H4 (cell line): ENCODE results near the gene SLC10A3. TPM values are rescaled to one million over a fixed set of nuclear protein-coding genes. Genes with fewer than 3 reads are reported as not detected.

Experiments used
- DNase-seq: peaks from one replicate; pipeline ENCODE4 v3.0.0-alpha.2; 2015; ENCODE audit warnings: low spot score
- total RNA-seq: library from RNA; depleted of rRNA; stranded (reverse); fragments of >200 nt; shearing (Covaris generic); gene quantifications from 2 replicates; pipeline ENCODE4 v1.2.3, GENCODE V29; 2014

Gene SLC10A3
- total RNA-seq, 1 experiment from 2014 or later: 20.0 TPM

DNA sequence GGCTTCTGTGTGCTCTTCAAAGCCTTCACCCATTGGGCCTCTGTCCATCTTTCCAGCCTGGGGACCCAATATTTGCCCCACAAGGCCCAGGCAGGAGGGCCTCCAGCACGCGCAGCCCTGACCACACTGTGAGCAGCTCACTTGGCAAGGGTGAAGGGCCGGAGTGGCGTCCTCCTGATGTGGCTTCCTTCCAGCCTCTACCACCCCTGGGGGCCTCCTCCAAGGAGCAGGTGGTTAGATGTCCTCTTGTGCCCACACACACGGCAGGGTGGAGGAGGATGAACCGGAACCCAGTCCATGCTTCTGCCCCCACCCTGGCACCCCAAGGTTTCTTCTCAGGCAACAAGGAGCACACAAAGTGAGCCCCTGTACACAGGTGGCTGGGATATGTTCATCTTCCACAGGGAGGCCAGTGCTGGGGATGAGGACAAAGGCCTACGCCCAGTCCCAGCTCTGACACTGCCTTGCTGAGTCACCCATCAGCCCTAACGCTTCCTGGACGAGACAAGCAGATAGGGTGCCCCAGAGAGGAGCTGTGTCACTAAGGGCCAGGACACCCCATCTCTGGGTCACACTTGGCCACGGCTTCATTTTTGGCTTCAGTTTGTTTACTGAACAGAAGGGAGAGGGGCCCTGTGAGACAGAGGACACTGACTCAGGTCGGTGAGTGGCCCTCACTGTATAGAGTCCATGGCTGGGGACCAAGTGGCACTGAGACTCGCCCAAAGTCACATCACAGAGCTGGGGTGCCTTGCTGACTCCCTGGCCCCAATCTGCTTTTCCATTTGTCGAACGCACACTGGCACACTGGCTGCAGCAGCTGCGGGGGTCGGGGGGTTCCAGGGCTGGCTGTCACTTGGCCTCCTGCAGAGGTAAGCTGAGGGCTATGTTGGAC lies 5.9 kb downstream of the SLC10A3 start:
- no peak for DNase-seq

DNA sequence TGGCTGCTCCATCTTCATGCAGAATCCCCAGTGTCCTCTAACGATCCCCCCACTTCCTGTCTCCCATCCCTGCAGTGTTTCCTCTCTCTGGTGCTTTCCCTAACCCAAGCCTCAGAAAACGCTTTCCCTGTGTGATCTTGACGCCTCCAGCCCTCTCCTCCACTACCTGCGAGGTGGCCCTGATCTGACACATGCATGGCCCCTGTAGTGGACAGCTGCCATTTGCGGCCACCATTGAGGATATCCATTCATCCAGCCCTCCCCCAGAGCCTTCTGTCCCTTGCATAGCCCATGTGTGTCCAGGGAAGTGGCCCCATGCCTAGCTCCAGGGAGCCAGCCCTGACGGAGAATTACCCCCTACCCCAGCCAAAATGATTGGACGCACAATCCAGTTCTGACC lies 7.1 kb downstream of the SLC10A3 start:
- no peak for DNase-seq

DNA sequence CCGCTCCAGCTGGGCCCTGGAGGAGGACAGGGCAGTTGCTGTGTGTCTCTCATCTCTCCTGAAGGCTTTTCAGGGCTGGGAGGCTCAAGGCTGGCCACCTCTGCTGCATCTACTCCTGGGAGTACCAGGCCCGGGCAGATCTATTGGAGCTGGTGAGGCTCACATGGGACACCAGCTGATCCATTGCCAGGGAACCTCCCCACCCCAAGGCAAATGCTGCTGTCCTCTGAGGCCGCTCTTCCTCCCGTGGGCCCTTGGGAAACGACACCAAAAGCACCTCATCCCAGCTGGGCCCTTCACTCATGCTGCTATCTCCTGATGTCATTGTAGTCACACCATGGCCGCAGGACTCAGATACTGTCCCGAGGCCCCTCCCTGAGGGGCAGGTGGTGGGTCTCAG lies 7.6 kb downstream of the SLC10A3 start:
- DNase-seq: no peak

DNA sequence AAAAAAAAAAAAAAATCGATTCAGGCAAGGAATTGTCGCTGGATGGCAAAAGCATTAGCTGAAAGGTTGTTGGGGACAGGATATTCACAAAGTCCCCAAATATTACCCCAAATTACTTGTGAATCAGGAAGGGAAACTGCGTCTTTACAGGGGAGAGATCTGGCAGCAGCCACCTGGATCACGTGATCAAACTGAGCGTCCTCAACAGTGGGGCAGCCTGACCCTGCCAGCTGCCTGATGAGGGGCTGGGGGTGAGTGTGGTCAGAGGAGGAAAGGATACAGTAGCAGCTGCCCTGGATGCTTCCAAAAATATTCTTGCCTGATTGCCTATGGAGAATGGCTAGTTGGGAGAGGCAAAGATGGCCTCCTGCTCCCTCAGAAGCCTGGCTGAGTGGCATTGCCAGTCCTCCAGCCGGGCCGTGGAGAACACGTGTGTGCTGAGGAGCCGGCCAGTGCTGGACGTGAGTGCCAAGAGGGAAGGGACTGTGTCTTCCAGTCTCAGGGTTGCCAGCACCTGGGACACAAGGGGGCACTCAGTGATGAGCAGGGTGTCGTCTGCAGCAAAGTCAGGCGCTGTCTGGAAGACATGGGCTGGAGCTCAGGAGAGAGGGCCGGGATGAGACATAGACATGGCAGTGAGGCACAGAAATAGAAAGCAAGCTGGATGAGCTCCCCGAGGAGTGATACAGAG lies 8.4 kb downstream of the SLC10A3 start:
- no peak for DNase-seq

DNA sequence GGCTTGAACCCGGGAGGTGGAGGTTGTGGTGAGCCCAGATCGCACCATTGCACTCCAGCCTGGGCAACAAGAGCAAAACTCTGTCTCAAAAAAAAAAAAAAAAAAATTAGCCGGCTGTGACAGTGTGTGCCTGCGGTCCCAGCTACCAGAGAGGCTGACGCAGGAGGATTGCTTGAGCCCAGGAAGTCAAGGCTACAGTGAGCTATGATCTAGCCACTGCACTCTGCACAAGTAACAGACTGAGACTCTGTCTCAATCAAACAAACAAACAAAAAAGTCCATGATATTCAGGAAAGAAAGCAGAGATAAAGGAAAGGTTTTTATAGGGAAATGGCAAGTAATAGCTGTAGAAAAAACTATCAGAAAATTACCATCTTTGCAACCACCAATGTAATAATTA lies 9.2 kb downstream of the SLC10A3 start:
- DNase-seq: no peak

DNA sequence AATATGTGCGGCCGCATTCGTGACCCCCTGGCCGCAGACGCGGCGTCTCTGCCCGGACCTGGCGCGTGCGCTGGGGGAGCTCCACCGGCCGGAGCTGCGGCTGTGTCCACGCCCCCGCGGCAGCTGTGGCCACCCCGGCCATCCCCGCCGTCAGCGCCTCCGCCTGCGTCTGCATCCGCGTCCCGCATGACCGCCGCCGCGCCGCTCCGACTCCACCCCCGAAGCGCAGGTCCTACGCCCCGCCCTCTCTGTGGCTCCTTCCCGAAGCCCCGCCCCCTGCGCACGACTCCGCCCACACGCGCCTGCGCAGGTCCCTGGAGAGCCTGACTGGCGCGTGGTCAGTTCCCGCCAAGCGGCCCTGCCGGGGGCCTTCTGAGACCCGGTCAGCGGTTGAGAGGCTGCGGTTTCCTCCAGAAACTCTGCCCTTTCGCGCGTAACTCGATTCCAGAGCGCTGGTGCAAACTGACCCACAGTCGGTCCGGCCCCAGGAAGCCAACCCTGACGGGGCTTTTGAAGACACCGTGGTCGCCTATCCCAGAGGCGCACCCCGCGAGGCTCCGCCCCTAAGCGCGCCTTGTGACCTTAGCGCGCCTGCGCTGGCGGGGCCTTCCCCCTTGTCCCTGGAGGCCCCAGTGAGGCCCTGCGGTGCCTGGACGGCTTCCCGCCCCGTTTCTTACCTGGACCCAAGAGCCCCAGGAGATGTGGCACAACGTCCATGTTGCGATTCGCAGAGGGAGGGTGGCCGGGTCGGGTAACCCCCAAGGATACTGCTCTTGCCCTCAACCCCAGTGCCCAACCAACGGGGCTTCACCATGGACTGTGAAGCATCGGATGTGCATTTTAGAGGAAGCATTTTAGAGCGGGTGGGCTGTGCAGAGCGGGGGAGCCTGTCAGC lies 11.5 kb downstream of the SLC10A3 start, which contains the start of gene LAGE3:
TSS of gene LAGE3 (minus strand) at position 554 of the 895 bp plus-strand sequence. CDS start at position 188, 366 bp downstream.
- DNase-seq: peak; percentile 82

DNA sequence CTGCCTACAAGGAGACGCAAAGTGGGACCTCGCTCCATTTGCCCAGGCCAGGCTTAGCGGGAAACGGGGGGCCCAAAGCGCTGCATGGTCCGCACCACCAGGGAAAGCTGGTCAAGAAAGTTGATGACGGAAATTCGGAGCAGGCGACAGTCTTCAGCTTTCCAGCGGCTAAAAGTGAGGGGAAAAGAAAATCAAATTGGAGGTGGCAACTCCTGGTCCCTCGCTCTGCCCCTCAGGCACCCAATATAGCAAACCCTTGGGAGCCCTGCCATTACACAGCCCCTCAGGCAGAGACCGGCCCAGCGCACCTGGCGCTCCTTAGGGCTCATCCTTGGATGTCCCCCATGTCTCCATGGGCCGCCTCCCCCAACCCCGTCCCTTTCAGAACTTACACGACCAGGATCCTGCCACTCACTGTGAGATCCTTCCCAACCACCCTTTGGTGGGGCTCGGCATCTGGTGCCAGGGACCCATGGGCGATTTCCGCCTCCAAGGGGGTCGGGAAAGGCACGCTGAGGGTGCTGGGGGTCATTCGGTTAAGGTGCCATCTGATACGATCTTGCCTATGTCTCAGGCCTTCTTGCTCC lies 12.4 kb downstream of the SLC10A3 start:
- no peak for DNase-seq

DNA sequence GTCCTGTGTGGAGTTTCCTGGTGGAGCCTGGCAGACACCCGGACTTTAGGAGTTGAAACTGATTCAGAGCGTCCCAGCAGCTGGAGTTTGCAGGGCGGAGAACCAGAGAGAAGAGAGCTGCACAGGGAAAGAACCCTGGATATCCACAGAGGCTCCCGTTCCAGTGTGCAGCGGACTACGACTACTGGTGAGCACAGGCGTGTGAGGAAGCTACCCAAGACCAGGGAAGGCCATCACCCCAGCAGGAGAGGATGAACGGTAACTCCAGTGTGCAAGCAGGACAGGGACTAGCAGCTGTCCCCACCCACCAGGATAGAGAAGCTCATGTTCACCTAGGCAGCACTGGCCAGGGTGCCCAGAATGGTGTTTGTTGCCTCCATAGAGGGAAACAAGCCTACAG lies 13.6 kb downstream of the SLC10A3 start:
- no peak for DNase-seq

DNA sequence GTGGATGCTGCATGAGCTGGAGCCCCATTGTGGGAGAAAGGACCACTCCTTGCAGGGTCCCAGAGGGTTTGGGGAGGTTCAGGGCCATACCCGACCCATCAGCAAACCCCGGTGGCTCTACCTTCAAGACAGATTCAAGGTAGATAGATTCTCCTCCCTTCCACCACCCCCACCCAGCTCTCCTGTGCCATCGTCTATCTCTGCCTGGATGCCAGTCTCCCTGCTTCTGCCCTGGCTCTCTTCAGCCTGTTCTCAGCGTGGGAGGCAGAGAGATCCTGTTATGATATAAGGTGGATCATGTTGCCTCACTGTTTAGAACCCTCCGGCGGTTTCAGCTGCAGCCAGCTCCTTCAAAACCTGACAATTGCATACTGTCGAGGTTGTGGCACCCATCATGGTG lies 16.7 kb downstream of the SLC10A3 start:
- no peak for DNase-seq

DNA sequence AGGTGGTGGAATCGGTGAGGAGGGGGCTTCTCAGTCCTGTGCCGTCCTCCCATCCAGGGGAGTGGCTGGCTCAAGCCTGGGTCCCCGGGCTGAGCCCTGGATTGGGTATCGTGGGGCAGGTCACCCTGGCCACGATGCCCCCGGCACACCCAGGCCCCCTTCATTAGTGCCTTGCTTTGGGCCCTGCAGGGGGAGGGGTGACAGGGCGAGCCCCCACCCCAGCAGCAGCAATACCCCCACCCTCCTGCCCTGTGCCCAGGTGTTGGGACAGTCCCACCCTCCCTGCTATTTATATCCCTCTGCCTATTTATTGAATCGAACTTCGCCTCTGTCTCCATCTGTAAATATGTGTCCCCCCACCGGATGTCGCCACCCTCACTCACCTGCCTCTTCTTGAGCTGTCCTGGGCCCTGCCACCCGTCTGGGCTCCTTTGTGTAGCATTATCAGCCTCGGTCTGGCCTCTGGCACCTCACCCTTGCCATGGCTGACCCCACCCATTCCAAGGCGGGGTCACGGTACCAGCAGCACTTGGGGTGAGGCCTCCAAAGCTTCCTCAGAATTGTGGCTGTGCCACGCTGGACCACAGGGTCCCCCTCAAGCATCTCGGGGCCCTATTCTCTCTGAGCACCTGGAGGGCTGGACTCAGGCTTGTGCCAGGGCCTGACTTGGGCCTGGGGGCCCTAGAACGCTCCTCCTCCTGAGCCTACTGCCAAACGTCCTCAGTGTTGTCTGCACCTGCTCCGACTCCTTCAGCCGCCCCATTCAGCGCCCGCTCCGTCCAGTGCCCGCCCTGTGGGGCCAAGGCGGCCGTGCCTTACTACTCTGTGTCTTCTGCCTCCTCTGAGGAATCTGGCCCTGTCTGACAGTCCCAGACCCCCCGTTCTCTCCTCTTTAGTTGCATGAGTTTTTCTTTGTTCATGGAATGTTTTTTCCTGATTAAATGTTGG lies 17.5 kb downstream of the SLC10A3 start:
- DNase-seq: no peak

DNA sequence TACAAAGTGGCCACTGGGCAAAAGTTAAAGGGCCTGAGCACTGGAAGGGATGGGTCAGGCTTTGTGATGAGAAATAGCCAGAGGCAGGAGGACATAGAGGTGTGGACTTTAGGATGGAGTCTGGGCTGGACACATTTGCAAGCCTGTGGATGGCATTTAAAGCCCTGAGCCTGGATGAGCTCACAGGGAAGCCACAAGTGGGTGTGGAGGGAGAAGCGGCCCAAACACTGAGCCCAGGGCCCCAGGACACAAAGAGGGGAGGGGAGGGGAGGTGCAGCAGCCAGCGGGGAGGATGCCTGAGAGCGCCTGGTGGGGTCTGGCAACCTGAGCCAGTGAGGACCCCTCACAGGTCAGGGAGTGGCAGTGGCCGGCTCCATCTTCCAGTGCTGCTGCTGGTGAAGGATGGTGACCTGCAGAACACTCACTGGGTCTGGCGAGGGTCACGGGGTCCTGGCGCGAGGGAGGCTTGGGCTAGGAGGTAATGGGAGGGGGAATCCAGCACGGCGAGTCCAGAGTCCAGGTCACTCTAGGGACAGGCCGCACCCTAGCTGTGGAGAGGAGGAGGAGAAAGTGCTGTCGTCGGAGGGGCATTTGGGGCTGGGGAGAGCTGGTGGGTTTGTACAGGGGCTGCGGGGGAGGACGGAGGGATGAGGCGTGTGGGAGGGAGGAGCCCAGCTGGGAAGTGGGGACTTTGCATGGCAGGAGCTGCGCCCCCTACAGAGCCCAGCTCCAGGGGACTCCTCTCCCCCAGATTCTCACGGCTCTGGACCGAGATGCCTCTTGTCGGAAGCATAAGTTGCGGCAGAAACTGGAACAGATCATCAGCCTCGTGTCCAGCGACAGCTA lies 18.4 kb downstream of the SLC10A3 start:
- no peak for DNase-seq

DNA sequence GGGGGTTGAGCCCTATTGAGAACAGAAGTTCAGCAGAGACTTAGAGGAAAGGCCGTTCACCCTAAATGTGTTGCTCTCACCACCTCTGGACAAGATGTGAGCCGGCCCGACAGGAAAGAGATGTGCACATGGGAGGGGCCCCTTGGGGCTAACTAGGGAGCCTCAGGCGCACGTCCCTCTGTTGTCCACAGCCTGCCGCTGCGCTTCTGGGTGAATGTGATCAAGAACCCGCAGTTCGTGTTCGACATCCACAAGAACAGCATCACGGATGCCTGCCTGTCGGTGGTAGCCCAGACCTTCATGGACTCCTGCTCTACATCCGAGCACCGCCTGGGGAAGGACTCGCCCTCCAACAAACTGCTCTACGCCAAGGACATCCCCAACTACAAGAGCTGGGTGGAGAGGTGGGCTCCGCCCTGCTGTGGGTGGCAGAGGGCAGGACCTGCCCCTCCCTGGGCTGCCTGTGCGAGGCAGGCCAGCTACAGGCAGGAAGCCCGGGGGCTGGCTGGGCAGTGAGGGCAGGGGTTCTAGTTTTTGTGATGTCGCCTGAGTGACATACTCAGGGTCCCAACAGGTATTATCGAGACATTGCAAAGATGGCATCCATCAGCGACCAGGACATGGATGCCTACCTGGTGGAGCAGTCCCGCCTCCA lies 19.4 kb downstream of the SLC10A3 start:
- DNase-seq: no peak

DNA sequence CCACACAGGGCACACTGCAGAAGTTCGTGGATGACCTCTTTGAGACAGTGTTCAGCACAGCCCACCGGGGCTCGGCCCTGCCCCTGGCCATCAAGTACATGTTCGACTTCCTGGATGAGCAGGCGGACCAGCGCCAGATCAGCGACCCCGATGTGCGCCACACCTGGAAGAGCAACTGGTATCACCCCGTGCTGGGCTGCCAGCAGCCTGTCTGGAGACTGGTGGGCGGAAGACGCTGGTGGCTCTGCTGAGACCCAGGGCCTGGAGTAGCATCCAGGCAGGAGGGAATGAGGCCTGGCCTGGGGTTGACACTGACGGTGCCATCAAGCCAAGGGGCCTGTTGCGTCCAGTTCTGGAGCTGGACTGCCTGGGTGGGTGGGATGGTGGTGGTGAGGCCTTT lies 20.0 kb downstream of the SLC10A3 start:
- no peak for DNase-seq

DNA sequence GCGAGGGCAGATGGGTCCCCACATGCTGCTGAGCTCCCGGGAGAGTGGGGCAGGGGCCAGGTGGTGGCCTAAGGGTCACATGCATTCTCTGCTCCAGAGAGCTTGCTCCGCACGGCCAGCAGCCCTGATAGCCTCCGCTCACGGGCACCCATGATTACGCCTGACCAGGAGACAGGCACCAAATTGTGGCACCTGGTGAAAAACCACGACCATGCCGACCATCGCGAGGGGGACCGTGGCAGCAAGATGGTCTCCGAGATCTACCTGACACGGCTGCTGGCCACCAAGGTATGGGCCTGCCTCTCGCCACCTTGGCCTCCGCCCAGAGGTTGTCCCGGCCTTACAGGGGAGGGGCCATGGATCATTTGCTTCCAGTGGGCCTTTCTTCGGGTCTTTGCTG lies 20.5 kb downstream of the SLC10A3 start:
- no peak for DNase-seq

DNA sequence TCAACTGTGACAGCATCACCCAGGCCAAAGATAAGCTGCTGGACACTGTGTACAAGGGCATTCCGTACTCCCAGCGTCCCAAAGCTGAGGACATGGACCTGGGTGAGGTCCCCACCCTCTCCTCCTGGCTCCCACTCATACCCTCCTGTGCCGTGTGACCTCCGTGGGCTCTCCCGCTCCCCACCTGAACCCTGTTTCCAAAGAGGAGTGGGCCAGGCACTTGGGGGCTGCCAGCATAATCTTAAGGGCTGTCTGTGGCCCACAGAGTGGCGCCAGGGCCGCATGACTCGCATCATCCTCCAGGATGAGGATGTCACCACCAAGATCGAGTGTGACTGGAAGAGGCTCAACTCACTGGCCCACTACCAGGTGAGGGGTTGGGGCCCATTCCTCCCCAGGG lies 21.3 kb downstream of the SLC10A3 start:
- DNase-seq: no peak

DNA sequence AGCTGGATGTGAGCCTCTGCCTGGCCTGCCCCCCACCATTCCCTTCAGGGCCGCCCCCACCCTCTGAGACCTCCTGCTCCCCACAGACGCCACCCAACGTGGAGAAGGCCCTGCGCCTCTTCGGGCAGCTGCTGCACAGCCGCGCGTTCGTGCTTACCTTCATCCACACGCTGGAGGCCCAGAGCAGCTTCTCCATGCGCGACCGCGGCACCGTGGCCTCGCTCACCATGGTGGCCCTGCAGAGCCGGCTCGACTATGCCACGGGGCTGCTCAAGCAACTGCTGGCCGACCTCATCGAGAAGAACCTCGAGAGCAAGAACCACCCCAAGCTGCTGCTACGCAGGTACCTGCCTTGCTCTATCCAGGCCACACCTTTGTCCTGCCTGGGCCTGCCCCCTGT lies 22.2 kb downstream of the SLC10A3 start:
- no peak for DNase-seq

DNA sequence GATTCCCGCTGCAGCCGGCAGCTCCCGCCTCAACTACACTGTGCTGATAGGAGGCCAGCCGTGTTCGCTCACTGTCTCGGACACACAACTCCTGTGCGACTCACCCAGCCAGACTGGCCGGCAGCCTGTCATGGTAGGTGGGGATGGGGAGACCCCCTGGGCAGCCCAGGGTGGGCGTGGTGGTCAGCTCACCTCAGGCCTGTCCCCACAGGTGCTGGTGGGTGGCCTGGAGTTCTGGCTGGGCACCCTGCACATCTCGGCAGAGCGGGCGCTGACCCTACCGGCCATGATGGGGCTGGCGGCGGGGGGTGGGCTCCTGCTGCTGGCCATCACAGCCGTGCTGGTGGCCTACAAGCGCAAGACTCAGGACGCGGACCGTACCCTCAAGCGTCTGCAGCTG lies 22.9 kb downstream of the SLC10A3 start:
- DNase-seq: no peak

DNA sequence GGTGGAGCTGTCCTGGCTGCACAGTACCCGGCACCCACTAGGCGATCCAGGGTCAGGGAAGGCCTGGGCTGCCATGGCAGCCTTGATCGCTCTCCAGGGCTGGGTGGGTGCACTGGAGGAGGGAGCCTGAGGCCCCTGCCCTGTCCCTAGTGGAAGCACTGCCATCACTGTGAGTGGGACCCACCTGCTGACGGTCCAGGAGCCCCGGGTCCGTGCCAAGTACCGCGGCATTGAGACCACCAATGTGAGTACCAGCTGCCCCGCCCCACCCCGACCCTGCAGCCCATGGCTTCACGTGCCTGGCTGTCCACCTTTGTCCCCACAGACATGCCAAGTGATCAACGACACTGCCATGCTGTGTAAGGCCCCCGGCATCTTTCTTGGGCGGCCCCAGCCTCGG lies 23.5 kb downstream of the SLC10A3 start:
- DNase-seq: no peak

DNA sequence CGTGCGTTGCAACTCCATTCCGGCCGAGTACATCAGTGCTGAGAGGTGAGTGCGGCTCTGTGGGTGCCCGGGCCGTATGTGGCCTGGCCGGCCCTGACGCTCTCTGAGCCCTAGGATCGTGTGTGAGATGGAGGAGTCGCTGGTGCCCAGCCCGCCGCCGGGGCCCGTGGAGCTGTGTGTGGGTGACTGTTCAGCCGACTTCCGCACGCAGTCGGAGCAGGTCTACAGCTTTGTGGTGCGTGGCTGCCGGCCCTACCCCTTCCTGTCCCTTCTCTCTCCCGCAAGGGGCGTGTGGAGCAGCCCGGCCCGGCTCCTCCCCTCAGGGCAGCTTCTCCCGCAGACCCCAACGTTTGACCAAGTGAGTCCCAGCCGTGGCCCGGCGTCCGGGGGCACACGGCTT lies 24.4 kb downstream of the SLC10A3 start:
- DNase-seq: no peak
